Placental epithelial cell (primary cell): ENCODE data around the gene EPB41L4A. TPM values are rescaled to one million over a fixed set of nuclear protein-coding genes. Genes with fewer than 3 reads are reported as not detected.

Experiments used
- small RNA-seq: library from RNA; depleted of rRNA; stranded (forward); fragments of <200 nt; gene quantifications from one replicate; pipeline ENCODE3, GENCODE V24; 2012
- total RNA-seq: library from RNA; depleted of rRNA; stranded (reverse); fragments of >200 nt; gene quantifications from 2 replicates; pipeline ENCODE4 v1.2.3, GENCODE V29; 2012

EPB41L4A gene, protein sequence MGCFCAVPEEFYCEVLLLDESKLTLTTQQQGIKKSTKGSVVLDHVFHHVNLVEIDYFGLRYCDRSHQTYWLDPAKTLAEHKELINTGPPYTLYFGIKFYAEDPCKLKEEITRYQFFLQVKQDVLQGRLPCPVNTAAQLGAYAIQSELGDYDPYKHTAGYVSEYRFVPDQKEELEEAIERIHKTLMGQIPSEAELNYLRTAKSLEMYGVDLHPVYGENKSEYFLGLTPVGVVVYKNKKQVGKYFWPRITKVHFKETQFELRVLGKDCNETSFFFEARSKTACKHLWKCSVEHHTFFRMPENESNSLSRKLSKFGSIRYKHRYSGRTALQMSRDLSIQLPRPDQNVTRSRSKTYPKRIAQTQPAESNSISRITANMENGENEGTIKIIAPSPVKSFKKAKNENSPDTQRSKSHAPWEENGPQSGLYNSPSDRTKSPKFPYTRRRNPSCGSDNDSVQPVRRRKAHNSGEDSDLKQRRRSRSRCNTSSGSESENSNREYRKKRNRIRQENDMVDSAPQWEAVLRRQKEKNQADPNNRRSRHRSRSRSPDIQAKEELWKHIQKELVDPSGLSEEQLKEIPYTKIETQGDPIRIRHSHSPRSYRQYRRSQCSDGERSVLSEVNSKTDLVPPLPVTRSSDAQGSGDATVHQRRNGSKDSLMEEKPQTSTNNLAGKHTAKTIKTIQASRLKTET
- total RNA-seq, result 24.9 and 37.7 TPM in 2 replicates

DNA sequence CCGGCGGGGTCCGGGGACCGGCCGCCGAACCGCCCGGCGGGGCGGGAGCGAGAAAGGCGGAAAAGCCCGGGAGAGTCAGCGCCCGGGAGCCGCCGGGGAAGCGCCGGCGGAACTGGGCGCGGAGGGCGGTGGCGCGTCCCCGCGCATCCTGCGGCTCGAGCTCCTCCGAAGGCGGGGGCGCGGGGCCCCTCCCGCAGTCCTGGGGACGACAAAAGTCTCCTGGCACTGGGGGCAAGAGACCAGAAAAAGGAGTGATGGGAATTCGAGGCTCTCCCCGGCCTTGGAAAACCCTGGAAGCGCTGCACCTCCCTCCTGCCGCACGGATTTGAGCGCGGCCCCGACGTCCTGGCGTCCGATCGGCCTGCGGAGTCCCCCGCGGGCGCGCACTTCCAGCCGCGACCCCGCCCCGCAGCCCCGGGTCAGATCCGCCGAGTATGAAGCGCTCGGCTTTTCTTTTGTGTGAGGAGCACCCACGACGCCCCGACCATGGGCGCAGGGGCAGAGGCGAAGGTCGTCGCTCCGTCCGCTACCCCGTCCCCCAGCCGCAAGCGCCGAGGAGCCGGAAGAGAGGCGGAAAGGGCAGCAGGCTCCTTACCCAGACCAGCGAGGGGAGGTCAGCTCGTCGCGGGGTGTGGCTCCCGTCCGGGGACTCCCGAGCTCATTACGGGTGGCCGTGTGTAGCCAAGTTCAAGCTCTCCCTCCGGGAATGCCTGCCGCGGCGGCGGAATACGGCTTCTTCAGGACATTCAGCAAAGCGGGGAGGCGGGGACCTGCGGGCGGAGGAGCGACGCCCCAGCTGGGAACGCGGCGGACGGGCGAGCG, at the start of gene EPB41L4A:
Gene EPB41L4A (minus strand): TSS at position 114 of the 822 bp plus-strand sequence. CDS start 238 bp downstream, outside the sequence.

Small RNAs within 50 kb of the gene (small RNA-seq; reads per million reads assigned to genes)
- gene AC010265.1 (not detected), gene HMGB3P16 (not detected), gene SNORA13 (76.4 reads per million, percentile 98 among the genes with 10 or more reads in this experiment)
